Activated CD4-positive, alpha-beta memory T cell treated with anti-CD3 and anti-CD28 coated beads for 36 hours (primary cell): ENCODE data around the gene MAPKAPK5. TPM values are rescaled to one million over a fixed set of nuclear protein-coding genes. Genes with fewer than 3 reads are reported as not detected.
"Not testable (repeated sequence)": the region's sequence is repeated elsewhere in the genome, so short reads cannot be mapped to it uniquely, and the experiment has no call there.

Experiments used
- CTCF ChIA-PET: fragments of 350-600 bp; sonication (Branson Sonifier 250); formaldehyde crosslinking; loops from one replicate; lab custom pipeline; 2021; ENCODE audit warnings: antibody characterized with exemption, inconsistent platforms; lab: Charles Lee
- POLR2A ChIA-PET: fragments of 350-600 bp; sonication (Branson Sonifier 250); formaldehyde crosslinking; loops from one replicate; lab custom pipeline; 2021; ENCODE audit warnings: antibody characterized with exemption; lab: Charles Lee
- DNase-seq: peaks from one replicate; pipeline ENCODE4 v3.0.0-alpha.2; 2020
- H3K27ac Mint-ChIP-seq: one replicate; pipeline ENCODE4 v1.8.0; 2021; ENCODE audit warnings: mixed read lengths
- H3K27me3 Mint-ChIP-seq: one replicate; pipeline ENCODE4 v1.8.0; 2021; ENCODE audit warnings: mixed read lengths
- H3K36me3 Mint-ChIP-seq: one replicate; pipeline ENCODE4 v1.8.0; 2021; ENCODE audit warnings: mixed read lengths
- H3K4me1 Mint-ChIP-seq: one replicate; pipeline ENCODE4 v1.8.0; 2021; ENCODE audit warnings: low read depth, mixed read lengths
- H3K4me3 Mint-ChIP-seq: one replicate; pipeline ENCODE4 v1.8.0; 2021; ENCODE audit warnings: mild to moderate bottlenecking, mixed read lengths
- H3K9me3 Mint-ChIP-seq: one replicate; pipeline ENCODE4 v1.8.0; 2021; ENCODE audit warnings: mixed read lengths
- intact Hi-C: fragments of 100-400 bp; cut with micrococcal nuclease; formaldehyde crosslinking; loops from one replicate; pipeline ENCODE4 v1.15.1; 2023
- total RNA-seq, 2 experiments: library from RNA; stranded (reverse); gene quantifications; one replicate each; pipeline ENCODE4 v1.2.3, GENCODE V29; 2021

The MAPKAPK5 gene
- total RNA-seq, 2 experiments from 2014 or later, result 53.7 to 53.9 TPM

GRCh38 chr12:111828338-111828979 lies 13.6 kb upstream of the MAPKAPK5 start:
- Mint-ChIP-seq H3K9me3 (peaks cover 4% of the 10 kb centered on the region), H3K4me1 (no peaks in the 10 kb centered on the region), H3K27ac (no peak overlapping the region), H3K36me3 (no peaks in the 10 kb centered on the region), H3K27me3 (peaks cover 2% of the 10 kb centered on the region), H3K4me3 (no peak overlapping the region)
- intact Hi-C loops, result no loop called here
- CTCF ChIA-PET, result interaction anchor here (1.4 kb wide), 1 partner anchor 16 kb away, joined by 4 read pairs; no protein-coding TSS in a partner anchor
- DNase-seq, result no peak
- POLR2A ChIA-PET, result no interaction called here

GRCh38 chr12:111829635-111830034 lies 12.4 kb upstream of the MAPKAPK5 start:
- H3K36me3 Mint-ChIP-seq, POLR2A ChIA-PET, CTCF ChIA-PET, H3K4me3 Mint-ChIP-seq, H3K27ac Mint-ChIP-seq, DNase-seq, H3K27me3 Mint-ChIP-seq, intact Hi-C loops, H3K9me3 Mint-ChIP-seq, H3K4me1 Mint-ChIP-seq: not testable (repeated sequence)

GRCh38 chr12:111834740-111835386 lies 7.2 kb upstream of the MAPKAPK5 start:
- intact Hi-C loops, H3K27me3 Mint-ChIP-seq, POLR2A ChIA-PET: not testable (repeated sequence)

GRCh38 chr12:111835531-111836181 lies 6.4 kb upstream of the MAPKAPK5 start:
- intact Hi-C loops, POLR2A ChIA-PET, H3K27me3 Mint-ChIP-seq, H3K9me3 Mint-ChIP-seq, H3K4me3 Mint-ChIP-seq, DNase-seq, H3K27ac Mint-ChIP-seq: not testable (repeated sequence)
- CTCF ChIA-PET, result interaction anchor here (1.1 kb wide), 1 partner anchor 23 kb away, joined by 3 read pairs; no protein-coding TSS in a partner anchor
- Mint-ChIP-seq H3K36me3 (peaks cover 20% of the 10 kb centered on the region), H3K4me1 (peaks cover 30% of the 10 kb centered on the region)

More at GRCh38 chr12:111834740-111835386, 7.2 kb upstream of the MAPKAPK5 start:
- H3K4me3 Mint-ChIP-seq, H3K27ac Mint-ChIP-seq, CTCF ChIA-PET, H3K9me3 Mint-ChIP-seq: not testable (repeated sequence)
- Mint-ChIP-seq H3K36me3 (peaks cover 13% of the 10 kb centered on the region), H3K4me1 (peaks cover 22% of the 10 kb centered on the region)
- DNase-seq, result peak; percentile 15

- Mint-ChIP-seq H3K27ac (no peak overlapping the region), H3K36me3 (peaks cover 24% of the 10 kb centered on the region), H3K27me3 (no peaks in the 10 kb centered on the region), H3K4me1 (peaks cover 42% of the 10 kb centered on the region), H3K9me3 (no peaks in the 10 kb centered on the region), H3K4me3 (no peak overlapping the region)
- no peak for DNase-seq
- POLR2A ChIA-PET, result no interaction called here
- CTCF ChIA-PET, result no interaction called here
- intact Hi-C loops, result no loop called here
These were observed 3.7 kb upstream of the MAPKAPK5 start for GRCh38 chr12:111838353-111838752.

GRCh38 chr12:111840807-111841206 lies 1.2 kb upstream of the MAPKAPK5 start:
- peaks cover 28% of the 10 kb centered on the region for H3K36me3 Mint-ChIP-seq
- ChIA-PET CTCF (interaction anchor here (0.7 to 2.1 kb wide), 3 partner anchors 14 to 532 kb away, joined by 3 to 8 read pairs (median 3); no protein-coding TSS in a partner anchor), POLR2A (interaction anchor here (0.6 to 2.4 kb wide), 5 partner anchors 9 to 1105 kb away, joined by 3 to 10 read pairs (median 4); partner anchors contain the start of genes ERP29, PTPN11 and TMEM116)
- H3K27me3 Mint-ChIP-seq, result no peaks in the 10 kb centered on the region
- DNase-seq, result peak; percentile 12
- no peaks in the 10 kb centered on the region for H3K9me3 Mint-ChIP-seq
- H3K4me1 Mint-ChIP-seq, result peaks cover 53% of the 10 kb centered on the region
- H3K4me3 Mint-ChIP-seq, result peak overlapping the region; percentile 98
- H3K27ac Mint-ChIP-seq, result peak overlapping the region; percentile 95
- intact Hi-C loops, result loop anchor here (5.0 to 10.0 kb wide), 4 partner anchors 154 to 576 kb away; partner anchors contain the start of genes ACAD10, BRAP, ERP29 and HECTD4

- peaks cover 54% of the 10 kb centered on the region for H3K4me1 Mint-ChIP-seq
- DNase-seq, result no peak
- peak overlapping the region; percentile 98 for H3K4me3 Mint-ChIP-seq
- H3K36me3 Mint-ChIP-seq, result peaks cover 31% of the 10 kb centered on the region
- ChIA-PET POLR2A (interaction anchor here (0.5 to 2.4 kb wide), 4 partner anchors 16 to 577 kb away, joined by 3 to 10 read pairs (median 4); partner anchors contain the start of genes ERP29, PTPN11 and TMEM116), CTCF (interaction anchor here (1.4 to 2.1 kb wide), 2 partner anchors 15 to 29 kb away, joined by 3 to 8 read pairs; no protein-coding TSS in a partner anchor)
- no peaks in the 10 kb centered on the region for H3K9me3 Mint-ChIP-seq
- H3K27ac Mint-ChIP-seq, result peak overlapping the region; percentile 95
- no peaks in the 10 kb centered on the region for H3K27me3 Mint-ChIP-seq
- intact Hi-C loops, result loop anchor here (5.0 to 10.0 kb wide), 4 partner anchors 154 to 576 kb away; partner anchors contain the start of genes ACAD10, BRAP, ERP29 and HECTD4
These were observed 735 bp upstream of the MAPKAPK5 start for GRCh38 chr12:111841236-111841749.

- intact Hi-C loops, result loop anchor here (5.0 to 10.0 kb wide), 4 partner anchors 155 to 575 kb away; partner anchors contain the start of genes ACAD10, BRAP, ERP29 and HECTD4
- peaks cover 60% of the 10 kb centered on the region for H3K4me1 Mint-ChIP-seq
- ChIA-PET POLR2A (interaction anchor here (0.5 to 2.4 kb wide), 7 partner anchors 7 to 576 kb away, joined by 3 to 10 read pairs (median 4); partner anchors contain the start of genes ERP29, PTPN11 and TMEM116), CTCF (interaction anchor here (0.7 kb wide), 1 partner anchor 539 kb away, joined by 3 read pairs; no protein-coding TSS in a partner anchor)
- DNase-seq, result peak; percentile 44
- no peaks in the 10 kb centered on the region for H3K9me3 Mint-ChIP-seq
- peaks cover 32% of the 10 kb centered on the region for H3K36me3 Mint-ChIP-seq
- H3K27me3 Mint-ChIP-seq, result no peaks in the 10 kb centered on the region
- peak overlapping the region; percentile 98 for H3K4me3 Mint-ChIP-seq
- H3K27ac Mint-ChIP-seq, result peak overlapping the region; percentile 87
These were observed 748 bp downstream of the MAPKAPK5 start for GRCh38 chr12:111842556-111843396.

- Mint-ChIP-seq H3K27ac (no peak overlapping the region), H3K27me3 (no peaks in the 10 kb centered on the region), H3K36me3 (peaks cover 20% of the 10 kb centered on the region), H3K4me3 (no peak overlapping the region), H3K9me3 (no peaks in the 10 kb centered on the region), H3K4me1 (peaks cover 41% of the 10 kb centered on the region)
- POLR2A ChIA-PET, result interaction anchor here (0.6 kb wide), 1 partner anchor 10 kb away, joined by 3 read pairs; no protein-coding TSS in a partner anchor
- intact Hi-C loops, result loop anchor here (10.0 kb wide), 1 partner anchor 539 kb away; the partner anchor contains the start of gene HECTD4
- CTCF ChIA-PET, result interaction anchor here (1.4 kb wide), 1 partner anchor 33 kb away, joined by 3 read pairs; no protein-coding TSS in a partner anchor
- no peak for DNase-seq
These were observed 4.0 kb downstream of the MAPKAPK5 start for GRCh38 chr12:111846016-111846415.

GRCh38 chr12:111850526-111850925 lies 8.5 kb downstream of the MAPKAPK5 start:
- Mint-ChIP-seq H3K4me1 (peaks cover 30% of the 10 kb centered on the region), H3K27ac (no peak overlapping the region), H3K9me3 (no peaks in the 10 kb centered on the region), H3K36me3 (peaks cover 23% of the 10 kb centered on the region), H3K4me3 (no peak overlapping the region), H3K27me3 (no peaks in the 10 kb centered on the region)
- ChIA-PET CTCF (no interaction called here), POLR2A (interaction anchor here (0.8 kb wide), 1 partner anchor 8 kb away, joined by 4 read pairs; the partner anchor contains the start of gene MAPKAPK5)
- no peak for DNase-seq
- intact Hi-C loops, result no loop called here
